ENCODE measurements around the gene EGFR.
"Not testable (repeated sequence)": the region's sequence is repeated elsewhere in the genome, so short reads cannot be mapped to it uniquely, and the experiment has no call there.

Gene EGFR

DNA sequence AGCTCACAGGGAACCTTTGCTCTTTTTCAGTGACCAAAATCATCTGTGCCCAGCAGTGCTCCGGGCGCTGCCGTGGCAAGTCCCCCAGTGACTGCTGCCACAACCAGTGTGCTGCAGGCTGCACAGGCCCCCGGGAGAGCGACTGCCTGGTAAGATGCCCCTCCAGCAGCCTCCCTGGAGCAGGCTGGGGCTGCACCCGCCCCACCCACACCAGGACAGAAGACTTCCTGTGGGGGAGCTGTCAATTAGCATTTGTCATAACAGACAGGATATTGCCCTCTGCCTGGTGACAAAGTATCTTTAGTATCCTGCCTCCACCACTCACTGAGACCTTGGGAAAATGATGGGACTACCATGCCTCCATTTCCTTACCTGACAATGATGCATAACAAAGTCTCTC is 133.7 kb downstream of the EGFR start:
- no peak for DNase-seq

DNA sequence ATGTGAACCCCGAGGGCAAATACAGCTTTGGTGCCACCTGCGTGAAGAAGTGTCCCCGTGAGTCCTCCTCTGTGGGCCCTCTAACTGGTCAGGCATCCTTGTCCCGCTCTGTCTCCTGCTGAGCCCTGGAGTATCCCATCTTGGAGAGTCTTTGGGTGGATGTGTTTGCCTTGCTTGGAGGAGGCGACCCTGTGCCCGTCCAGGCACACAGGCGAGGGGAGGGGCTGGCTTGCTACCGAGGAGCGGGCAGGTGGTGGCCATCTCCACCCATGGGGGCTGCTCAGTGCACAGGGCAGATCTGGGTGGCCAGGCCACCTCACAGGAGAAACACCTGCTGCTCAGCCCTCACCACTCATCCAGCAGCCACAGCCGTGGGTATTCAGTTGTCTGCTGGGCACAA is 135.3 kb downstream of the EGFR start:
- no peak for DNase-seq

DNA sequence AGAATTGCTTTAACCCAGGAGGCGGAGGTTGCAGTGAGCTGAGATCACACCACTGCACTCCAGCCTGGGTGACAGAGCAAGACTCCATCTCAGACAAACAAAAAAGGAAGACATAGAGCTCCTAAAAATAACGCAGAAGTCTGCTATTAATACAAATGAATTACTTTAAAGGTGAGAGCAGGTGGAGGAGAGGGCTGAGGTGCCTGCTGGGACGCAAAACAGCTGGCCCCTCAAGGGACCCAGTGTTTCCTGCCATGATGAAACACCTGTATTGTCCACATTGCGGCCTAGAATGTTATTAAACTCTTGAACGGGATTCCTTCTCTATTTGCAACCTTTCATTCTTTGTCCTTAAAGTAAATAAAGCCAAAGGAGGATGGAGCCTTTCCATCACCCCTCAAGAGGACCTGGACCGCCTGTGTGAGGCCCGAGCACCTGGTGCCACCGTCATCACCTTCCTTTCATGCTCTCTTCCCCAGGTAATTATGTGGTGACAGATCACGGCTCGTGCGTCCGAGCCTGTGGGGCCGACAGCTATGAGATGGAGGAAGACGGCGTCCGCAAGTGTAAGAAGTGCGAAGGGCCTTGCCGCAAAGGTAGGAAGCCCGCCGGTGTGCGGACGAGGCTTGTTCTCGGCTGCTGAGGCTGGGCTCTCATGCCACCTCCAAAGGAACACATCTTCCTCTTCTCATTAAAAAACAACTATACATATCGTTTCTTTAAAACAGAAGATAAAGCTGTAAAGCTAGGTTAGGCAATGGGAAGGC is 136.7 kb downstream of the EGFR start:
- DNase-seq, result peak in 1 of 2 experiments; percentile 50

DNA sequence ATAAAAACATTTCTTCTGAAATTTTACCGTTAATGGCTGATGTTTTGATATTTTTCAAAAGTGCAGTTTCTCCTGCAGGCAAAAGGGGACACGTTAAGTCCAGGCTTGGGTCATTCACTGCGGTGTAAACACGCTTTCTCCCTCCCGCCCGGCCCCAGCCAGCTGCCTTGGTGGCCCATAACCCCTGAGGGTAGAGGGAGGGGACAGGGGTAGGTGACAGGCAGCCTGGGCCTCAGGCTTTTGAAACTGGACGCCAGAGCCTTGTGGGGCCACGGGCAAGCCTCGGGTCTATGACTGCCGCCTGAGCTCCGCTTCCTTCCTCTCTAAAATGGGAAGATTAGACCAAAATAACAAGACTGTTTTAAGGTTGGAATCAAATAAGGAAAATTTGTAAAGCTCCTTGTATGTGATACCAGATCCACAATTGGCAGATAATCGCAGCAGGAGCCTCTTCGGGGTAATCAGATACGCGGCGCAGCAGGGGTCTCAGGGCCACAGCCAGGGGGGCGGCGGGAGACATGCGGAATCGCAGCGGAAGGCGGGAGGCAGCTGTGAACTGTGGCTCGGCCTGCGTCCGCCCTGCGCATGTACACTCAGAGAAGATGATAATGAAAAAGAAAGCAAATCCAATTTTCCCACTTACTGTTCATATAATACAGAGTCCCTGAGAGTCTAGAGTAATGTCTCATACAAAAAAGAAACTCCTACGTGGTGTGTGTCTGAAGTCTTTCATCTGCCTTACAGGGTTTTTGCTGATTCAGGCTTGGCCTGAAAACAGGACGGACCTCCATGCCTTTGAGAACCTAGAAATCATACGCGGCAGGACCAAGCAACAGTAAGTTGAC is 138.3 kb downstream of the EGFR start:
- no peak for DNase-seq

DNA sequence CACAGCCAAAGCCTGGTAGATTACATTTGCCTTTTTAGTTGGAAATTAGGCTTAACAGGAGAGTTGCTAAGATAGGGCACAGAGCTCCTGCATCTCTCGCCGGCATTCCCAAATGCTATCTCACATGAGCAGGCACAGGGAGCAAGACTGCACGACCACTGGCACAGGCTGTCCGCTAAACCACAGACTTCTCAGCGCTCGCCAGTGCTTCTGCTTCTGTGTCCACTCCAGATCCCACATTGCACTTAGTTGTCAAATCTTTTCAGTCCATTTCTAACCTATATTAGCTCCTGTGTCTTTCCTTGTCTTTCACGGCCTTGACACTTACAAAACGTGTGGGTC is 138.9 kb downstream of the EGFR start:
- DNase-seq, result no peak

DNA sequence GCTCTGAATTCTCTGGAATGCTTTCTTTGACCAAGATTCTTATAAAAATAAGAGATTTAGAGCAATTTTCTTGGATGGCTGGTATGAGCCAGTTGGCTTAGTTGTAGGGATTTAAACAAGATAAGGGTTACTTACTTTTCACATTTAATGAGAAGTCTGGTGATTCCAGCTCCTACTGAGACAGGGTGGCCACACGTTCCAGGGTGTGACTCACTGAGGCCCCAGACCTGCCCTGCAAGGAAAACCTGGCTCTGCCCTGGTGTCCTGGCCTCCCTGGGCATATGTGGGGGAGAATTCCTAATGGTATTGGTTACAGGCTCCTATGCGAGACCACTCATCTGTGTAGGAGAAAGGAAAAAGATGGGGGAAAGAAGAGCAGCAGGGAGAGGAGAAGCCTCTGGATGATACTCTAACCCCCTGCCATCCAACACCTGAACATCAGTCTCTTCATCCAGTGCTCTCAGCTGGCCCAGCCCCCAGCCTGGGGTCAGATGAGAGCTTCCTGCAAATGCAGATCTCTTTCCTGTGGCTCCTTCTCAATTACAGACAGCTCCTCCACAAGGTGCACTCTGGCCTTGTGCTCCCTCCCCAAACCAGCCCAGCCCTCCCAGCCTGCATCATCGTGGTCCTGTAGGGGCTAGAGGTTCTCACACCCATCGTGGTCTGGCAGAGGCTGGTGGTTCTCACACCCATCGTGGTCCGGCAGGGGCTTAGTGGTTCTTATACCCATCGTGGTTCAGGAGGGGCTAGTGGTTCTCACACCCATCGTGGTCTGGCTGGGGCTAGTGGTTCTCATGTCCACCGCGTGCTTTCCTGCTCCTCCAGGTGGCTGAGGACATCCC is 139.9 kb downstream of the EGFR start:
- no peak for DNase-seq

DNA sequence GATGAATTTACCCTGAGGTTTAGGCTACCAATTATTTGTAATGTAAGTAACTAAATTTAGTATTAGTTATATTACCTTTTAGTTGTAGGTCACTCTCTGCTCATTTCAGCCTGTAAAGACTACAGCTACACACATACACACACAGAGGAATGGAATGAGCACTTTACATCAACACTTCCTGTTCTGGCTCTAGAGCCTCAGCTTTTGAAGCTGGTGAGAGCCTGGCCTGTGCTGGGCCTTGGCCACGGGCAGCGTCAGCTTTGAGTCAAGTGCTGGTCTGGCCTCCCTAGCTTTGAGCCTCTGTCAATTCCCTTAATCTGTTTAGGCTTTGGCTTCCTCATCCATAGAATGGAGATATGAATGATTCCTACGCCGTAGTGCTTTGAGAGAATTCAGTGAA is 141.7 kb downstream of the EGFR start:
- no peak for DNase-seq

DNA sequence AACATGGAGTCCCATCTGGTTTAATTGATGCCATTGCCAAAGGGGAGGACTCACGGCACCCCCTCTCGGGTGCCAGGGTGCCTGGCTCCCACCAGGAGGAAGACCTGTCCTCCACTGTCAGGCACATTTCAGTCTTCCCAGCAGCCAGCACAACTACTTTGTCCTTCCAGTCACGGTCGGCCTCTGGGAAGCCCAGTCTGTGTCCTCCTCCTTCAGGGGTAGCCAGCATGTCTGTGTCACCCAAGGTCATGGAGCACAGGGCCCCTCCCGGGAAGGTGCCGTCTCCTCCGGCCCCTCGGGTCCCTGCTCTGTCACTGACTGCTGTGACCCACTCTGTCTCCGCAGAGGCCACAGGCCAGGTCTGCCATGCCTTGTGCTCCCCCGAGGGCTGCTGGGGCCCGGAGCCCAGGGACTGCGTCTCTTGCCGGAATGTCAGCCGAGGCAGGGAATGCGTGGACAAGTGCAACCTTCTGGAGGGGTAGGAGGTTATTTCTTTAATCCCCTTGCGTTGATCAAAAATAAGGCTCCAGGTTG is 142.4 kb downstream of the EGFR start:
- DNase-seq, result no peak

DNA sequence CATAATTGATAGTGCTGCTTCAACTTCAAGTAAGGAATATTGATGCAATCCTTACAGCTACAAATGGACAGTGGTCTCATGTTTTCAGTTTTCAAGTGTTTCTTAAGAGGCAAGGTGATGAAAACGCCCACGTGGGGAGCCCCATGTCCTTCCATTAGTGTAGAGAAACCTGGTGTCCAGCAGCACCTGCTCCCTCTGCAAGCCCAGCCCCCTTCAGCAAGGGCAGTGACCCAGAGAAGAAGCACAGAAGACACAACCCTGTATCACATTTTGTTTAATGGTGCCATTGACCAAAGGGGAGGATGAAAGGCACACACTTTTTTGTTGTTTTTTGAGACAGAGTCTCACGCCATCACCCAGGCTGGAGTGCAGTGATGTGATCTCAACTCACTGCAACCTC is 143.7 kb downstream of the EGFR start:
- DNase-seq, result no peak

DNA sequence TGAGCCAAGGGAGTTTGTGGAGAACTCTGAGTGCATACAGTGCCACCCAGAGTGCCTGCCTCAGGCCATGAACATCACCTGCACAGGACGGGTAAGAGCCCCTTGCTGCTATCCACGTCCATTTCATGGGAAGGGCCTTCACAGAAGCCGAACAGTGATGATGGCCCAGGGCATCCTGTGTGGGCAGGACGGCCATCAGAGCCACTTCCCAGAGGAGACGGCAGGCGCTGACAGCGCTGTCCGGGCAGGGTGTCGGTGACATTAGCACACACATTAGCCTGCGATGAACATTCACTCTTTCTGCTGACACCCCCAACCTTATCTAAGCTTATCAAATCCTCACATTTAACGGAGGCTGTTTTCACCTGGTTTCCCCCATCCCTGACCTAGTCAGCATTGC is 144.9 kb downstream of the EGFR start:
- DNase-seq, result no peak

DNA sequence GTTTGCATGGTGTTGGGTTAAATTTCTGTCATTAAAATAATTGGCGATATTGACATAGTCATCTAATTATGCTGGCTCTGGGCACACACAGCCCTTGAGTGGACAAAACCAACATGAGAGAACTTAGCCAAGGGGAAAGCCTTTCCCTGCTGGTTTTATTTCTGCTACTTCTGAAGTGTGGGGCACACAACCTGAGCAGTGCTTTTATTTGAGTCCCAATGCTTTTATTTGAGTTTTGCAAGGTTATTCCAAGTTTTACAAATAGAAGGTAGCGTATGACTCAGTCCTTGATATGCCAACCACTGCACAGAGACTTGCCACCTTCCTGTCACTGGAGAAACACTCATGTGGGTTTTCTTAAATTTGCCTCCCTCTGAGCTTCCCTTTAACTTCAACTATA is 145.7 kb downstream of the EGFR start:
- DNase-seq, result no peak

DNA sequence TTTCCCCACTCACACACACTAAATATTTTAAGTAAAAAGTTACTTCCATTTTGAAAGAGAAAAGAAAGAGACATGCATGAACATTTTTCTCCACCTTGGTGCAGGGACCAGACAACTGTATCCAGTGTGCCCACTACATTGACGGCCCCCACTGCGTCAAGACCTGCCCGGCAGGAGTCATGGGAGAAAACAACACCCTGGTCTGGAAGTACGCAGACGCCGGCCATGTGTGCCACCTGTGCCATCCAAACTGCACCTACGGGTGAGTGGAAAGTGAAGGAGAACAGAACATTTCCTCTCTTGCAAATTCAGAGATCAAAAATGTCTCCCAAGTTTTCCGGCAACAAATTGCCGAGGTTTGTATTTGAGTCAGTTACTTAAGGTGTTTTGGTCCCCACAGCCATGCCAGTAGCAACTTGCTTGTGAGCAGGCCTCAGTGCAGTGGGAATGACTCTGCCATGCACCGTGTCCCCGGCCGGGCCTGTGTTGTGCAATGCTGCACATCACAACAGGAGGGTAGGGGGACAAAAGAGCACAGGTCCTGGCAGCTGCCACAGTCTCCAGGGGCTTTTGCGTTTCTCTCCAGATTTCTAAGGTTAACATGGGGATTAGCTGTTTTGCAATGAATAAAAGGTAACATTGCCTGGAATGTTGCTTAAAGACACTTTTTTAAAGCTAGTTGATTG is 146.5 kb downstream of the EGFR start:
- DNase-seq, result no peak

DNA sequence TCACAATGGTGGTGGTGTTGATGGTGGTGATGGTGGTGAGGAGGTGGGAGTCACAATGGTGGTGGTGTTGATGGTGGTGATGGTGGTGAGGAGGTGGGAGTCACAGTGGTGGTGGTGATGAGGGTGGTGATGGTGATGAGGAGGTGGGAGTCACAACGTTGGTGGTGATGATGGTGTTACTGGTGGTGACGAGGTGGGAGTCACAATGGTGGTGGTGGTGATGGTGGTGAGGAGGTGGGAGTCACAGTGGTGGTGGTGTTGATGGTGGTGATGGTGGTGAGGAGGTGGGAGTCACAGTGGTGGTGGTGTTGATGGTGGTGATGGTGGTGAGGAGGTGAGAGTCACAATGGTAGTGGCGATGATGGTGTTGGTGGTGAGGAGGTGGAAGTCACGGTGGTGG is 148.5 kb downstream of the EGFR start:
- not testable (repeated sequence) for DNase-seq

DNA sequence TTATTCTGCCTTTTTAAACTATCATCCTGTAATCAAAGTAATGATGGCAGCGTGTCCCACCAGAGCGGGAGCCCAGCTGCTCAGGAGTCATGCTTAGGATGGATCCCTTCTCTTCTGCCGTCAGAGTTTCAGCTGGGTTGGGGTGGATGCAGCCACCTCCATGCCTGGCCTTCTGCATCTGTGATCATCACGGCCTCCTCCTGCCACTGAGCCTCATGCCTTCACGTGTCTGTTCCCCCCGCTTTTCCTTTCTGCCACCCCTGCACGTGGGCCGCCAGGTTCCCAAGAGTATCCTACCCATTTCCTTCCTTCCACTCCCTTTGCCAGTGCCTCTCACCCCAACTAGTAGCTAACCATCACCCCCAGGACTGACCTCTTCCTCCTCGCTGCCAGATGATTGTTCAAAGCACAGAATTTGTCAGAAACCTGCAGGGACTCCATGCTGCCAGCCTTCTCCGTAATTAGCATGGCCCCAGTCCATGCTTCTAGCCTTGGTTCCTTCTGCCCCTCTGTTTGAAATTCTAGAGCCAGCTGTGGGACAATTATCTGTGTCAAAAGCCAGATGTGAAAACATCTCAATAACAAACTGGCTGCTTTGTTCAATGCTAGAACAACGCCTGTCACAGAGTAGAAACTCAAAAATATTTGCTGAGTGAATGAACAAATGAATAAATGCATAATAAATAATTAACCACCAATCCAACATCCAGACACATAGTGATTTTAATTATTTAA is 151.7 kb downstream of the EGFR start:
- DNase-seq, result no peak

DNA sequence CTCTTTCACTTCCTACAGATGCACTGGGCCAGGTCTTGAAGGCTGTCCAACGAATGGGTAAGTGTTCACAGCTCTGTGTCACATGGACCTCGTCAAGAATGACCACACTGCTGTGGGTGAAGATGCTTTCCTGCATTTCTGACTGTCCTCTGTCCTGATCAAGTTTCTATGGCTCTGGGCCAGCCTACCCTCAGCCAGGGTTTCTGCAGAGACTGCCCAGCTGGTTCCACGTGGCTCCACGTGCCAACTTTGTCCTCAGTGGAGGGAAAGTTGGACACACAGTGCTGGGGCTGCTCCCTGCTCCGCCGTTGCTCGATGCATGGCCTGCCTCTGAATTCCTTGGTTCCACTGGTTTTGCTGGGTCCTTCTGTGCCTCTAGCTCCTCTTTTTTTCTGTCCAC is 152.3 kb downstream of the EGFR start:
- no peak for DNase-seq

DNA sequence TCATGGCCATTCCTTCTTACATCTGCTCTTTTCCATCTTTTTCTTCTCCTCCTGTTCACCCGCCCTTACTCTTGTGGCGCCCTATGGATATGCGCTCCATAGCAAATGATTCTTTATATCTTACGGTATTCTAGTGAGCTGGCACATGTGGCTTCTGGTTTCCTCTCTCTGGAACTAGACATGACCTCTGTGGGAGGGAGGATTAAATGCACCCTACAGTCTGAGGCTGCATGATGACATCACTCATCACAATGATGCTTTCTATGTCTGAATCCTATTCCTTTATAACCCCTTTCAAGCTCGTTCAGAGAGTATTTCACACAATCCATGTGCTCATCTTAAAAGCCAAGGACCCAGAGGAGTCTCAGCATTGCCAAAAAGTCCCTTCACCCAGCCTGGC is 153.3 kb downstream of the EGFR start:
- DNase-seq, result no peak

DNA sequence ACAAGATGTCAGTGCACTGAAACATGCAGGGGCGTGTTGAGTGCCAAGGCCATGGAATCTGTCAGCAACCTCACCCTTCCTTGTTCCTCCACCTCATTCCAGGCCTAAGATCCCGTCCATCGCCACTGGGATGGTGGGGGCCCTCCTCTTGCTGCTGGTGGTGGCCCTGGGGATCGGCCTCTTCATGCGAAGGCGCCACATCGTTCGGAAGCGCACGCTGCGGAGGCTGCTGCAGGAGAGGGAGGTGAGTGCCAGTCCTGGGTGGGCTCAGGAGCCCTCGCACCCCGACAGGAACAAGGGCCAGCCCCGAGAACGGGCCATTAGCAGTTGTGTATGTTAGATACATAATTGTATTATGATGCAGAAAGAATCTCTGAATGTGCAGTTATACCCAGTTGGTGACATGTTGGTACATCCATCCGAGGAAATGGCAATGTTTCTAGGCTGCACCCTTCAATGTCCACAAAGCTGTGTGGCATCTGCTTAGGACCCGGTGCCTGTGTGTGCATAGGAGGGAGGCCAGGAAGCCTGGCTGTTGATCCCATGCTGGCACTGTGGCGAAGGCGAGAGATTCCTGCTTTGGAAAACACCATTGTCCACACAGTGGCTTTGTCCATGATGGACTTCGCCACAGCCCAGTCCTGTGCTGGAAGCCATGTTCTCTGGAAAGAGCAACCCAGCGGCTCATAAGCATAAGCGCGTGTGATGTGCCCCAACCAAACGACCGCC is 154.2 kb downstream of the EGFR start:
- no peak for DNase-seq

DNA sequence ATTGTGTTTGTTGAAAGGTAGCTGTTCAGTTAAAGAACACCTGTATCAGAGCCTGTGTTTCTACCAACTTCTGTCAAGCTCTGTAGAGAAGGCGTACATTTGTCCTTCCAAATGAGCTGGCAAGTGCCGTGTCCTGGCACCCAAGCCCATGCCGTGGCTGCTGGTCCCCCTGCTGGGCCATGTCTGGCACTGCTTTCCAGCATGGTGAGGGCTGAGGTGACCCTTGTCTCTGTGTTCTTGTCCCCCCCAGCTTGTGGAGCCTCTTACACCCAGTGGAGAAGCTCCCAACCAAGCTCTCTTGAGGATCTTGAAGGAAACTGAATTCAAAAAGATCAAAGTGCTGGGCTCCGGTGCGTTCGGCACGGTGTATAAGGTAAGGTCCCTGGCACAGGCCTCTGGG is 154.9 kb downstream of the EGFR start:
- DNase-seq, result no peak

DNA sequence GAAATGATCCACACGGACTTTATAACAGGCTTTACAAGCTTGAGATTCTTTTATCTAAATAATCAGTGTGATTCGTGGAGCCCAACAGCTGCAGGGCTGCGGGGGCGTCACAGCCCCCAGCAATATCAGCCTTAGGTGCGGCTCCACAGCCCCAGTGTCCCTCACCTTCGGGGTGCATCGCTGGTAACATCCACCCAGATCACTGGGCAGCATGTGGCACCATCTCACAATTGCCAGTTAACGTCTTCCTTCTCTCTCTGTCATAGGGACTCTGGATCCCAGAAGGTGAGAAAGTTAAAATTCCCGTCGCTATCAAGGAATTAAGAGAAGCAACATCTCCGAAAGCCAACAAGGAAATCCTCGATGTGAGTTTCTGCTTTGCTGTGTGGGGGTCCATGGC is 155.6 kb downstream of the EGFR start:
- no peak for DNase-seq

DNA sequence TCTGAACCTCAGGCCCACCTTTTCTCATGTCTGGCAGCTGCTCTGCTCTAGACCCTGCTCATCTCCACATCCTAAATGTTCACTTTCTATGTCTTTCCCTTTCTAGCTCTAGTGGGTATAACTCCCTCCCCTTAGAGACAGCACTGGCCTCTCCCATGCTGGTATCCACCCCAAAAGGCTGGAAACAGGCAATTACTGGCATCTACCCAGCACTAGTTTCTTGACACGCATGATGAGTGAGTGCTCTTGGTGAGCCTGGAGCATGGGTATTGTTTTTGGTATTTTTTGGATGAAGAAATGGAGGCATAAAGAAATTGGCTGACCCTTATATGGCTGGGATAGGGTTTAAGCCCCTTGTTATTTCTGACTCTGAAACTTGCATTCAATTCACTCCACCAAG is 156.0 kb downstream of the EGFR start:
- no peak for DNase-seq

DNA sequence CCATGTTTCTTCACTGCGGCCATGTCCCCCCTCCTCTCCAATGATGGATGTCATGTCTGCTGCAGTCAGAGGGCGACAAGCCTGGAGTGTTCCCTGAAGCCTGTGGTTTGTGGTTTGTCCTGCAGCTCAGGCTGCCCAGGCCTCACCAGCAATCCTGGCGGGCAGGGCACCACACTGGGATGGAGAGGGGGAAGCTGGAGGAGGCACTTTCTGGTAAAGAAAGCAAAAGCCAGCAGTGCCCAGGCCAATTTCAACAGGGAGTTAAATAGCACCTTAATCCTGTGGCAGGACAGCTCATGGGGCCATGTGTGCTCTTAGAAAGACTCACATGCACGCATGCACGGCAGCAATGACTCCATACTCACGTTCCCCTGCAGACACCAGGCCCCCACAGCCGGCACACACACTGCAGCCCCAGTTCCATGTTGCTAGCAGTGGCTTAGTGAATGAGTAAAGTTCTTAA is 158.3 kb downstream of the EGFR start:
- no peak for DNase-seq

All from NCI-H187 (cell line).